Measurements from ENCODE around the gene TMPRSS6.
A peak's percentile ranks its signal among the peaks of the same experiment; 100 is the strongest.

The TMPRSS6 gene

GRCh38 chr22:37139762-37140161, 30.2 kb upstream of the TMPRSS6 start:
- no peak for DNase-seq

GRCh38 chr22:37138849-37139561, 29.5 kb upstream of the TMPRSS6 start:
- no peak for DNase-seq

- no peak for DNase-seq
Measured at GRCh38 chr22:37137903-37138665, 28.6 kb upstream of the TMPRSS6 start.

- peak; percentile 60 for DNase-seq
Measured at GRCh38 chr22:37137131-37137530, 27.6 kb upstream of the TMPRSS6 start.

- DNase-seq, result no peak
Measured at GRCh38 chr22:37135023-37135422, 25.5 kb upstream of the TMPRSS6 start.

GRCh38 chr22:37133304-37134018, 23.9 kb upstream of the TMPRSS6 start:
- DNase-seq, result no peak

GRCh38 chr22:37132773-37133172, 23.3 kb upstream of the TMPRSS6 start:
- DNase-seq, result no peak

GRCh38 chr22:37129866-37130441, 20.4 kb upstream of the TMPRSS6 start:
- no peak for DNase-seq

GRCh38 chr22:37128555-37129281, 19.2 kb upstream of the TMPRSS6 start:
- no peak for DNase-seq

GRCh38 chr22:37127350-37127878, 17.9 kb upstream of the TMPRSS6 start:
- DNase-seq, result no peak

GRCh38 chr22:37126882-37127281, 17.4 kb upstream of the TMPRSS6 start:
- no peak for DNase-seq

GRCh38 chr22:37126383-37126782, 16.9 kb upstream of the TMPRSS6 start:
- DNase-seq, result no peak

GRCh38 chr22:37123649-37124048, 14.1 kb upstream of the TMPRSS6 start:
- DNase-seq, result no peak

- no peak for DNase-seq
Measured at GRCh38 chr22:37122598-37123180, 13.2 kb upstream of the TMPRSS6 start.

GRCh38 chr22:37121887-37122591, 12.5 kb upstream of the TMPRSS6 start:
- no peak for DNase-seq

- DNase-seq, result no peak
Measured at GRCh38 chr22:37120569-37121340, 11.2 kb upstream of the TMPRSS6 start.

GRCh38 chr22:37119872-37120271, 10.4 kb upstream of the TMPRSS6 start:
- DNase-seq, result no peak

GRCh38 chr22:37118083-37118482, 8.6 kb upstream of the TMPRSS6 start:
- no peak for DNase-seq

- DNase-seq, result no peak
Measured at GRCh38 chr22:37117092-37117491, 7.6 kb upstream of the TMPRSS6 start.

GRCh38 chr22:37115032-37115431, 5.5 kb upstream of the TMPRSS6 start:
- no peak for DNase-seq

GRCh38 chr22:37113757-37114156, 4.2 kb upstream of the TMPRSS6 start:
- no peak for DNase-seq
